GM21390 (cell line): ENCODE measurements around the gene GRM1.

Experiments
- ATAC-seq: cut with Tn5 transposase; IDR thresholded peaks from one replicate; pipeline ENCODE4 v1.9.1; 2021; ENCODE audit not compliant: unreplicated experiment

GRM1 gene

GRCh38 chr6:146363838-146364607, 335.2 kb downstream of the GRM1 start:
- ATAC-seq: no peak

GRCh38 chr6:146364816-146365594, 336.1 kb downstream of the GRM1 start:
- ATAC-seq: no peak

DNA sequence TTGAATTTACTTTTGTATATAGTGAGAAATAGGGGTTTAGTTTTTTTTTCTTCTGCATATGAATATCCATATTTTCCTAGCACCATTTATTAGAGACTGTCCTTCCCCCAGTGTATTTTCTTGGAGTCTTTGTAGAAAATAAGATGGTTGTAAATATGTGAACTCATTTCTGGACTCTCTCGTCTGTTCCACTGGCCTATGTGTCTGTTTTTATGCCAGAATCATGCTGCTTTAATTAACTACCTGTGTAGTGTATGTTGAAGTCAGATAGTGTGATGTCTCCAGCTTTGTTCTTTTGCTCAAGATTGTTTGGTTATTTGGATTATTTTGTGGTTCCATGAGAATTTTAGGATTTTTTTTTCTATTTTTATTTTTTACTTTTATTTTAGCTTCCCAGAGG, 338.2 kb downstream of the GRM1 start:
- ATAC-seq: no peak

DNA sequence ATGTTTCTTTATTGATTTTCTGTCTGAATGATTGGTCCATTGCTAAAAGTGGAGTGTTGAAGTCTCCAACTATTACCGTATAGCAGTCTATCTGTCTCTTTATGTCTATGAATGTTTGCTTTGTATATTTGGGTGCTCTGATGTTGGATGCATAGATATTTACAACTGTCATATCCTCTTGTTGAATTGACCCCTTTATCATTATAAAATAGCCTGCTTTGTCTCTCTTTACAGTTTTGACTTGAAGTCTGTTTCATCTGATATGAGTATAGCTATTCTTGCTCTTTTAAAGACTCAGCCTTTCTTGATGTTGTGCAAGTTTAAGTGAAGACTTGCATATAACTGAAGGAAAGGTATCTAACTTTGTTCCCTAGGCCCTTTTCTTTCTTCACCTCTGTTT, 341.0 kb downstream of the GRM1 start:
- no peak for ATAC-seq

DNA sequence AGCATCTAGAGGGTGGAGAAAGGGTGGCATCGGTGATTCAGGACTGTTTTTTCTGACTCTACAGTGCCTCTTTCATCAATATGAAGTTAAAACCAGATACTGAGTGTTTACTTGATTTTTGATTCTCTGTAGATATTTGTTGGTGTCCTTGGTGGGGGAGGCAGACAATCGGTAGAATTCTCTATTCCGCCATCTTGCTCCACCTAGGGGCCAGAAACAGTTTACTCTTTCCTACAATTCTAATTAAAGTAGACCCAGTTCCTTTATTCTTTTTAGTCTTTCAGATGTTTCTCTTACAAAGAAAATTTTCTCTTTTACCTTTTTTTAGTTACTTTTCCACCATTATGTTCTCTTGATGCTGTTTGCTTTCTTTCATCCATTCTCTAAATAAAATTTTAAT, 352.6 kb downstream of the GRM1 start:
- ATAC-seq: no peak

- no peak for ATAC-seq
Observed at GRCh38 chr6:146388736-146389364, 360.0 kb downstream of the GRM1 start.

GRCh38 chr6:146389740-146390139, 360.9 kb downstream of the GRM1 start:
- no peak for ATAC-seq

DNA sequence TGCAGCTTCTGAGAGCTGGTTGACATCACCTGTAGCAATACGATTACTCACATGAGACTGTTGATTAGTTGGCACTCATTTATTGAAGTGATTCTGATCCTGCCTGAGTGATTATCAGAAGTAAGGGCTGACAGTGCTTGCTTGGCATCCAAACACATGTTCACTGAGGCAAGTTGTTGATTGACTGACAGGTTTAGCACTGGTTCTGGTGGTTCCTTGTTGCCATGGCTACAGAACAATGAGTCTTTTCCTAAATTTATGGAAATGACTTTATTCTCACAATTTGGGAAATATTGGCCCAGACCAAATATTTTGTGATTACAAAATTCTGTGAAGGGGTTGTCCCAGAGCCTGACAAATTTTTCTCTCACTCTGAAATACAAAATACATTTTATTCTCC, 368.8 kb downstream of the GRM1 start:
- no peak for ATAC-seq

- ATAC-seq: no peak
Observed at GRCh38 chr6:146402476-146402875, 373.6 kb downstream of the GRM1 start.

DNA sequence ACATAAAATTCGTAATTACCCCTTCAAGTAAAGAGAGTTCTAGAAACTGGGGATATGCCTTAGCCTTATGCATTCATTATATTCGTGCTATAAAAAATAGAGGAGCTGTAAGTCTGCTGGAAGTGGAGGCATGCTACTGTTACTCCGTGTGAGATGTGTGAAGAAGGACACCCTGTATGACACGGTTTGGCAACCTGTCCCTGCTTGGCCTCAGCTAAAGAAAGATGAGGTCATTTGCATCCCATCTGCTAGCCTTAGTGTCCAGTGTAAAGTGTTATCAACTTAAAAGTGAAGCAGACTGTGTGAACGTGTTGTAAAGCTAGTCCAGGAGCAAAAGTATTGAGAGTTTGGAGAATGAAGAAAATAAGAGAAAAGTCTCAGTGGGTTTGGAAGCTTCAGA, 379.7 kb downstream of the GRM1 start:
- no peak for ATAC-seq

DNA sequence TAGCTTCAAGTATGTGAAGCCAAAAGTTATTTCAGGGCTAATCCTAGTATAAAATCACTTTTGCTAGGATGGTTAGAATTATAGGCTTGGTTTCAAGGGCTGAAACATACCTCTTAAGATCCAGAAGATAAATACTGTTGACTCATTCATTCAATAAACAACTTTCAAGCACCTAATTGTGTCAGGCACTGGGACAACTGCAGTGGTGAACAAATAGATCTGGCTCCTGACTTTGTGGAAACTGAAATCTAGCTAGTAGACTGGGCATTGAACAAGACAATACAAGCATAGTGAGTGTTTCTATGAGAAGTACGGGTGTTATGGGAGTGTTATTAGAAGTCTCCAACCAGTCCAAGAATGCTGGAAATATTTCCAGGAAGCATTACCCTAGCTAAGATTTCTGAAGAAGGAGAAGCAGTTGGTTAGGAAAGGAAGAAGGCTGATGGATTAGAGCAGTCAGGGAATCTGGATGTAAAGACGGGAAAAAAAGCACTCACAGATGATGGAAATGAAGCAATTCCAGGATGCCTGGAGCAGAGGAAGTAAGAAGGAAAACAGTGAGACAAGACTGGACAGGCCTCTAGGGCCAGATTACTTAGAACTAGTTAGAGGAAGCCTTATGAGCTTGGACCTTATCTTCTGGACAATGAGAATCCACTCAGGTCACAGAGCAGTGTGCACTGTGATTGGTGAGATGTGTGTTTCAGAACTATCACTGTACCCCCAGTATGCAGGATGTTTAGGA, 382.2 kb downstream of the GRM1 start:
- ATAC-seq: no peak

- ATAC-seq: no peak
Observed at GRCh38 chr6:146419576-146419975, 390.7 kb downstream of the GRM1 start.

DNA sequence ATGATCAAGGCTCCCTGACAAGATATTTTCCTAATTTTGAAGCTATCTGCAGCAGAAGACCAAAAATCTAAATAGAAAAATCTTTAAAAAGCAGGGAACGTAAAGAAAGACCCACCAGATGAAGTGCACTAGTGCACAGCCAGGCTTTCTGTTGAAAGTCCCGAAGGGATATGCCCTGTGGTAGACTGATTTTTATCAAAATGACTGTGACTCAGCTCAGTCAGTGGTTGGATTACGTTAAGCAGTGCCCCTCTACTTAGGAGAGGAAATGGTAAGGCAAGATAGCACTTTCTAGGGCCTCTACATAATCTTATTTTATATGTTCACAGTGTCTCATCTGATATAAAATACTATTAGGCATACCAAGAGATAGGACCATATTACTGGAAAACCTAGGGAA, 391.4 kb downstream of the GRM1 start:
- no peak for ATAC-seq

DNA sequence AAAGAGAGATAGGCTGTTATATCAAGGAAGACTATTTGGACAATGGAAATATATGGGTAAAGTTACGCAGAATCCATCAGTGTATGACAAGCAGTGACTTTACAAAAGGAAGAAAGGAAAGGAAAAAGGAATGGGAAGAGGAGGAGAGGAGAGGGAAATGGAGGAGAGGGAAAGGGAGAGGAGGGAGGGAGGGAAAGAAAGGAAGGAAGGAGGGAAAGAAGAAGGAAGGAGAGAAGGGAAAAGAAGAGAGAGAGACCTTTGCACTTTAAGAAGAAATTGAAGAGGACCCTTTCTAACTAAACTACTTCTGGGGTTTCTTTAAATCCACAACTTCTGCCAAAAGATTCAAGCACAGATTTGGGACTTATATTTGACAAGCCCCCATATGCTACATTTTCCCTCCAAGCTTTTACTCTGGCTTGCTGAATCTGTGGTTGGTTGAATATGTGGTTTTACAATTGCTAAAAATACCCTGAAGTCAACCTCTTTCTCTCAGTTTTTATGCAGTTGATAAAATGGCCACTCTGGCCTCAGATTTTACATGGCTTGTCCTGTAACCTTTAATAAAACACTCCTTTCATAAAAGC, 394.0 kb downstream of the GRM1 start:
- peak; percentile 27 for ATAC-seq

- ATAC-seq: peak; percentile 44
Observed at GRCh38 chr6:146423452-146423851, 394.6 kb downstream of the GRM1 start.

GRCh38 chr6:146426516-146426915, 397.7 kb downstream of the GRM1 start:
- no peak for ATAC-seq

GRCh38 chr6:146429831-146430230, 401.0 kb downstream of the GRM1 start:
- ATAC-seq: no peak

- no peak for ATAC-seq
Observed at GRCh38 chr6:146433881-146434731, 405.2 kb downstream of the GRM1 start.

GRCh38 chr6:146434732-146435390, 406.0 kb downstream of the GRM1 start:
- ATAC-seq: no peak
